CD1c-positive myeloid dendritic cell (primary cell): ENCODE results near the gene KCNJ15.

Experiments
- DNase-seq: peaks from one replicate; pipeline ENCODE4 v3.0.0-alpha.2; 2016; ENCODE audit errors: extremely low spot score

The KCNJ15 gene

GRCh38 chr21:38354231-38354630 lies 97.4 kb downstream of the KCNJ15 start:
- no peak for DNase-seq

GRCh38 chr21:38354746-38355145 lies 98.0 kb downstream of the KCNJ15 start:
- DNase-seq = no peak

- no peak for DNase-seq
These were observed 98.6 kb downstream of the KCNJ15 start for GRCh38 chr21:38355353-38355752.

- DNase-seq = peak; percentile 83
These were observed 99.4 kb downstream of the KCNJ15 start for GRCh38 chr21:38355992-38356781.
